Heart right ventricle (tissue), 16 donors: ENCODE results near the gene NR2C2. TPM values are rescaled to one million over a fixed set of nuclear protein-coding genes. Genes with fewer than 3 reads are reported as not detected.

Experiments
- ATAC-seq, 8 donors: fragments of 200-7000 bp; cut with Tn5 transposase; one replicate each; pipeline ENCODE4 v1.9.1; 2020; ENCODE audit warnings: mild to moderate bottlenecking in 8 of 8, moderate library complexity in 8 of 8, moderate number of reproducible peaks in 1 of 8
- DNase-seq, 2 donors: peaks; one replicate each; pipeline ENCODE4 v3.0.0-alpha.2; 2020
- H3K27ac ChIP-seq, 10 donors: fragments of 200-600 bp; sonication (generic) in 2 of 10; one replicate each; pipeline versions ENCODE4 v1.5.0 to v1.8.0; 2020 to 2022; ENCODE audit warnings: mild to moderate bottlenecking in 3 of 10
- H3K27me3 ChIP-seq, 7 donors: fragments of 200-600 bp; one replicate each; pipeline ENCODE4 v1.8.0; 2021 to 2022; ENCODE audit warnings: mild to moderate bottlenecking in 2 of 7
- H3K36me3 ChIP-seq, 9 donors: fragments of 200-600 bp; sonication (generic) in 1 of 9; one replicate each; pipeline versions ENCODE4 v1.5.0 to v1.8.0; 2020 to 2022; ENCODE audit warnings: mild to moderate bottlenecking in 2 of 9
- H3K4me1 ChIP-seq, 9 donors: fragments of 200-600 bp; sonication (generic) in 1 of 9; one replicate each; pipeline versions ENCODE4 v1.5.0 to v1.8.0; 2020 to 2022; ENCODE audit warnings: mild to moderate bottlenecking in 4 of 9
- H3K4me3 ChIP-seq, 10 donors: fragments of 200-600 bp; sonication (generic) in 2 of 10; one replicate each; pipeline versions ENCODE4 v1.5.0 to v1.8.0; 2020 to 2022; ENCODE audit warnings: mild to moderate bottlenecking in 7 of 10, moderate library complexity in 2 of 10
- H3K9me3 ChIP-seq, 11 donors: fragments of 200-600 bp in 10 of 11; sonication (generic) in 2 of 11; one replicate each; pipeline versions ENCODE4 v1.5.0 to v1.8.0; 2013 to 2022; ENCODE audit warnings: mild to moderate bottlenecking in 2 of 11, control low read depth in 1 of 11, moderate library complexity in 1 of 11
- CTCF ChIP-seq, 9 donors: fragments of 200-600 bp; sonication (generic) in 2 of 9; IDR thresholded peaks; one replicate each; pipeline versions ENCODE4 v1.5.0 to v1.8.0; 2021 to 2022; ENCODE audit warnings: antibody characterized with exemption in 9 of 9, mild to moderate bottlenecking in 5 of 9, moderate library complexity in 1 of 9
- WGBS, 2 donors: extraction: QIAGEN DNeasy Blood & Tissue Kit; methylation state at CpG; one replicate each; pipeline ENCODE4 v1.1.7; 2013; ENCODE audit warnings: inconsistent platforms in 1 of 2; 5-methylcytosine and 5-hydroxymethylcytosine counted together
- intact Hi-C, 10 donors: fragments of 100-400 bp; cut with DNase I; formaldehyde crosslinking; loops; one replicate each; pipeline versions ENCODE4 v1.11.1 to v1.14.2; 2022
- polyA plus RNA-seq, 2 donors: library from polyadenylated mRNA; stranded (reverse); fragments of 200-250 nt; gene quantifications; one replicate each; pipeline ENCODE4 v1.2.3, GENCODE V29; 2013
- total RNA-seq, 10 donors: library from RNA; stranded (reverse); fragmentation: NEBNext Ultra II Directional in 3 of 10; extraction: Animal tissue kit (Norgen Biotek cat#: 25700) in 3 of 10; gene quantifications; one replicate each; pipeline versions ENCODE4 v1.2.1 to v1.2.4, GENCODE V29; 2021 to 2023
- donor health status: Arrhythmogenic right ventricular cardiomyopathy.
- donor health status: ischemic (EF 13 %, LVEDD 7.1; RV severe dilation, severe dysfunction).
- donor health status: healthy with polysubstance abuse.
- donor health status: DM: no; HTN: yes; CAD: no.
- donor health status: DM: no; HTN: no; CAD: no.
- donor health status: ischemic (EF 25% LVEDD 6.9; RV normal size, moderate dysfunction).
- donor health status: ischemic (EF 25% LVEDD 5.7; RV mildly dilated, moderate dysfunction).
- donor health status: healthy.
- donor health status: DM: yes; HTN: yes; CAD: no.
- donor health status: Ischemic cardiomyopathy.
- donor health status: ischemic (EF 35%, LVEDD 5.7; RV mildly dilated, moderate dysfunction).
- donor health status: nonischemic (EF 11% LVEDD 7.7; RV severe dilation, severe dysfunction).
- donor health status: DM: yes; HTN: yes; CAD: no.
- donor health status: PGD.
- donor health status: ischemic (EF 29% LVEDD 5.4; RV normal size, mild dysfunction).
- donor health status: nonischemic (EF 23%, LVEDD 6.1; RV moderate dilation, normal function).

Gene NR2C2
- total and polyA plus RNA-seq, 12 donors, result 6.5 to 33.8 (median 27.1) TPM

- peak overlapping the region; percentile 2 to 84 (median 46) for H3K27ac ChIP-seq
- TF ChIP-seq CTCF (IDR thresholded peaks at IDR 0.05), result no peak
- intact Hi-C loops, result no loop called here
- H3K27me3 ChIP-seq, result no peaks in the 10 kb centered on the region
- H3K36me3 ChIP-seq, result no peaks in the 10 kb centered on the region
- 16 to 19% methylated on average over 3 of the region's 3 CpGs for WGBS, 2 donors
- no peak overlapping the region for H3K4me3 ChIP-seq
- peaks cover 7 to 55% (median 49%) of the 10 kb centered on the region in 9 donors for H3K4me1 ChIP-seq
- DNase-seq (peak in 1 of 2 donors; percentile 46), ATAC-seq (peak; percentile 68 to 98 (median 89))
- no peaks in the 10 kb centered on the region for H3K9me3 ChIP-seq
These were observed 42.8 kb downstream of the NR2C2 start for GRCh38 chr3:14989943-14990779.

- H3K9me3 ChIP-seq, result no peaks in the 10 kb centered on the region
- H3K27ac ChIP-seq, result peak overlapping the region in 9 of 10 donors; percentile 2 to 84 (median 54)
- TF ChIP-seq CTCF (IDR thresholded peaks at IDR 0.05), result no peak
- H3K4me3 ChIP-seq, result no peak overlapping the region
- H3K4me1 ChIP-seq, result peaks cover 7 to 55% (median 49%) of the 10 kb centered on the region in 9 donors
- DNase-seq (no peak), ATAC-seq (no peak)
- WGBS, 2 donors, result 41 to 46% methylated on average over 2 of the region's 2 CpGs
- intact Hi-C loops, result no loop called here
- H3K27me3 ChIP-seq, result no peaks in the 10 kb centered on the region
- no peaks in the 10 kb centered on the region for H3K36me3 ChIP-seq
These were observed 43.4 kb downstream of the NR2C2 start for GRCh38 chr3:14990780-14991148.

- peaks cover 7 to 55% (median 49%) of the 10 kb centered on the region in 9 donors for H3K4me1 ChIP-seq
- H3K9me3 ChIP-seq, result no peaks in the 10 kb centered on the region
- H3K27me3 ChIP-seq, result no peaks in the 10 kb centered on the region
- H3K36me3 ChIP-seq, result no peaks in the 10 kb centered on the region
- ATAC-seq (no peak), DNase-seq (no peak)
- intact Hi-C loops, result no loop called here
- no peak overlapping the region for H3K4me3 ChIP-seq
- WGBS, 2 donors, result 53 to 62% methylated on average over 1 of the region's 1 CpG
- H3K27ac ChIP-seq, result peak overlapping the region in 8 of 10 donors; percentile 2 to 84 (median 54)
- no peak for TF ChIP-seq CTCF (IDR thresholded peaks at IDR 0.05)
These were observed 43.9 kb downstream of the NR2C2 start for GRCh38 chr3:14991151-14991742.

GRCh38 chr3:14991818-14992612, 44.6 kb downstream of the NR2C2 start:
- Histone ChIP-seq H3K9me3 (no peaks in the 10 kb centered on the region), H3K4me3 (no peak overlapping the region), H3K27me3 (no peaks in the 10 kb centered on the region), H3K36me3 (no peaks in the 10 kb centered on the region), H3K4me1 (peaks cover 7 to 55% (median 47%) of the 10 kb centered on the region in 9 donors), H3K27ac (peak overlapping the region in 4 of 10 donors; percentile 54 to 84 (median 56))
- ATAC-seq (no peak), DNase-seq (no peak)
- 93 to 95% methylated on average over 7 of the region's 7 CpGs for WGBS, 2 donors
- TF ChIP-seq CTCF (IDR thresholded peaks at IDR 0.05), result no peak
- intact Hi-C loops, result no loop called here
